Prostate gland (tissue), 2 donors: ENCODE measurements around the gene GLIPR2.

Source experiments
- POLR2A ChIP-seq: fragments of 450-650 bp; IDR thresholded peaks from one replicate; pipeline ENCODE4 v1.6.1; 2016; ENCODE audit warnings: antibody characterized with exemption, mild to moderate bottlenecking
- TF ChIP-seq, protein P1 (sequence below), 4 experiments: fragments of 200-600 bp in 2 of 4; fragments of 450-650 bp in 2 of 4; sonication (generic) in 2 of 4; IDR thresholded peaks; 1 replicate in 3 of 4; 2 replicates in 1 of 4; pipeline ENCODE4 v1.5.1; 2016 to 2019; ENCODE audit warnings: antibody characterized with exemption in 4 of 4, mild to moderate bottlenecking in 2 of 4, moderate library complexity in 2 of 4

GRCh38 chr9:36207016-36207415 is 70.5 kb downstream of the GLIPR2 start:
- TF ChIP-seq, protein P1, sequence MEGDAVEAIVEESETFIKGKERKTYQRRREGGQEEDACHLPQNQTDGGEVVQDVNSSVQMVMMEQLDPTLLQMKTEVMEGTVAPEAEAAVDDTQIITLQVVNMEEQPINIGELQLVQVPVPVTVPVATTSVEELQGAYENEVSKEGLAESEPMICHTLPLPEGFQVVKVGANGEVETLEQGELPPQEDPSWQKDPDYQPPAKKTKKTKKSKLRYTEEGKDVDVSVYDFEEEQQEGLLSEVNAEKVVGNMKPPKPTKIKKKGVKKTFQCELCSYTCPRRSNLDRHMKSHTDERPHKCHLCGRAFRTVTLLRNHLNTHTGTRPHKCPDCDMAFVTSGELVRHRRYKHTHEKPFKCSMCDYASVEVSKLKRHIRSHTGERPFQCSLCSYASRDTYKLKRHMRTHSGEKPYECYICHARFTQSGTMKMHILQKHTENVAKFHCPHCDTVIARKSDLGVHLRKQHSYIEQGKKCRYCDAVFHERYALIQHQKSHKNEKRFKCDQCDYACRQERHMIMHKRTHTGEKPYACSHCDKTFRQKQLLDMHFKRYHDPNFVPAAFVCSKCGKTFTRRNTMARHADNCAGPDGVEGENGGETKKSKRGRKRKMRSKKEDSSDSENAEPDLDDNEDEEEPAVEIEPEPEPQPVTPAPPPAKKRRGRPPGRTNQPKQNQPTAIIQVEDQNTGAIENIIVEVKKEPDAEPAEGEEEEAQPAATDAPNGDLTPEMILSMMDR (IDR thresholded peaks at IDR 0.05) = no peak
- no peak for TF ChIP-seq POLR2A
